GM18519 (cell line): ENCODE measurements around the gene EMD.
"Not testable (repeated sequence)": the region's sequence is repeated elsewhere in the genome, so short reads cannot be mapped to it uniquely, and the experiment has no call there.

Experiments used
- ATAC-seq: cut with Tn5 transposase; IDR thresholded peaks from one replicate; pipeline ENCODE4 v1.9.1; 2021; ENCODE audit warnings: mild to moderate bottlenecking, moderate library complexity; ENCODE audit not compliant: unreplicated experiment, low FRiP score

EMD gene

GRCh38 chrX:154388649-154389048, 9.6 kb downstream of the EMD start:
- not testable (repeated sequence) for ATAC-seq

- peak; percentile 53 for ATAC-seq
These were observed 11.0 kb downstream of the EMD start for GRCh38 chrX:154389812-154390747.

- not testable (repeated sequence) for ATAC-seq
These were observed 17.3 kb downstream of the EMD start for GRCh38 chrX:154396363-154396762.

GRCh38 chrX:154396973-154397887, 18.1 kb downstream of the EMD start:
- no peak for ATAC-seq

- ATAC-seq = peak; percentile 77
These were observed 19.0 kb downstream of the EMD start, which contains the start of gene RPL10 for GRCh38 chrX:154397888-154398667. RPL10 (plus strand) TSS chrX:154398377; CDS start chrX:154398520, 143 bp downstream.

- ATAC-seq = no peak
These were observed 19.8 kb downstream of the EMD start for GRCh38 chrX:154398668-154399526.

GRCh38 chrX:154399527-154400368, 20.7 kb downstream of the EMD start:
- ATAC-seq = no peak

GRCh38 chrX:154400369-154400817, 21.3 kb downstream of the EMD start:
- not testable (repeated sequence) for ATAC-seq

- no peak for ATAC-seq
These were observed 22.1 kb downstream of the EMD start for GRCh38 chrX:154401045-154401799.

- no peak for ATAC-seq
These were observed 23.0 kb downstream of the EMD start for GRCh38 chrX:154401918-154402621.

GRCh38 chrX:154402622-154403127, 23.6 kb downstream of the EMD start:
- ATAC-seq = no peak

GRCh38 chrX:154403192-154403591, 24.1 kb downstream of the EMD start:
- no peak for ATAC-seq

GRCh38 chrX:154403858-154404257, 24.8 kb downstream of the EMD start:
- ATAC-seq = no peak

GRCh38 chrX:154404625-154405192, 25.6 kb downstream of the EMD start:
- ATAC-seq = no peak

GRCh38 chrX:154408659-154409221, 29.6 kb downstream of the EMD start:
- no peak for ATAC-seq

GRCh38 chrX:154409222-154409871, 30.3 kb downstream of the EMD start, which contains the start of gene DNASE1L1:
DNASE1L1 (minus strand) TSS chrX:154409254; CDS start chrX:154405568, 3,686 bp downstream.
- ATAC-seq = no peak
